PC-9 (cell line): ENCODE measurements around the gene HNRNPF.

Source experiments
- CTCF ChIP-seq: fragments of 200-600 bp; sonication (generic); conservative IDR thresholded peaks from 2 replicates; pipeline ENCODE4 v1.6.1; 2017; ENCODE audit warnings: mixed run types, antibody characterized with exemption, mild to moderate bottlenecking, moderate library complexity
- EZH2 ChIP-seq: fragments of 200-600 bp; sonication (generic); IDR thresholded peaks from 2 replicates; pipeline ENCODE4 v1.8.0; 2017; ENCODE audit warnings: antibody characterized with exemption, low read depth

GRCh38 chr10:43375401-43376020 is 33.5 kb downstream of the HNRNPF start:
- TF ChIP-seq EZH2, result no peak
- TF ChIP-seq CTCF, result no peak
